Measurements from ENCODE around the gene LAT.
"Not testable (repeated sequence)": the region's sequence is repeated elsewhere in the genome, so short reads cannot be mapped to it uniquely, and the experiment has no call there.

Gene LAT

GRCh38 chr16:28977703-28978662 is 6.9 kb upstream of the LAT start:
- no peak for DNase-seq

DNA sequence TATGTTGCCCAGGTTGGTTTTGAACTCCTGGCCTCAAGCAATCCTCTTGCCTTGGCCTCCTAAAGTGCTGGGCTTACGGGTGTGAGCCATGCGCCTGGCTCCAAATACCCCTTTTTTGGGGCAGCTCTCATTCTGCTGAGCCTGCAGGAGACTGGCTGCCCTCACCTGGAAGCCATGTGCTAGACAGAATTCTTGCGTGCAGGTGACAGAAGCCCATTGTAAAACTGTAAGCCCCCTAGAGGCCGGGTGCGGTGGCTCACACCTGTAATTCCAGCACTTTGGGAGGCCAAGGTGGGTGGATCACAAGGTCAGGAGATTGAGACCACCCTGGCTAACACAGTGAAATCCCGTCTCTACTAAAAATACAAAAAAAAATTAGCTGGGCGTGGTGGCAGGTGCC is 4.5 kb upstream of the LAT start:
- not testable (repeated sequence) for DNase-seq

GRCh38 chr16:28980929-28981328 is 3.9 kb upstream of the LAT start:
- no peak for DNase-seq

GRCh38 chr16:28981517-28981916 is 3.3 kb upstream of the LAT start:
- no peak for DNase-seq

GRCh38 chr16:28982418-28982817 is 2.4 kb upstream of the LAT start:
- no peak for DNase-seq

DNA sequence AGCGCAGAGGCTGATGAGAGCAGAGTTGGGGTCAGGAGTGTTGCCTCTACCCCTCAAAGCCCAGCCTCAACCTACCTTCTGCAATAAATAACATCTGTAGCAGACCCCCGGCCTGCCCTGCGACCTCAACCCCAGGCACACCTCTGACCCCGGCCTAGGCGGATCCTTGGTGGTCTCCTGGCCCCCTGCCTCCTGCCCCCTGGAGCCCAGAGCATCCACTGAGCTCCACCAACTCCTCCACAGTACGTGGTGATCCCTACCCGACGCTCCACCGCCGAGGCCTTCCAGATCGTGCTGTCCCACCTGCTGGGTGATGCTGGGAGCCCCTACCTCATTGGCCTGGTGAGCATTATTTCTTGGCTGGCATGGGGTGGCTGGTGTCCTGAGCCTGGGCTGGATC is 1.9 kb upstream of the LAT start:
- no peak for DNase-seq

GRCh38 chr16:28983644-28984043 is 1.2 kb upstream of the LAT start:
- DNase-seq = no peak

GRCh38 chr16:28984091-28984490 is 761 bp upstream of the LAT start:
- no peak for DNase-seq

GRCh38 chr16:28985211-28986041 is 574 bp downstream of the LAT start:
- no peak for DNase-seq

DNA sequence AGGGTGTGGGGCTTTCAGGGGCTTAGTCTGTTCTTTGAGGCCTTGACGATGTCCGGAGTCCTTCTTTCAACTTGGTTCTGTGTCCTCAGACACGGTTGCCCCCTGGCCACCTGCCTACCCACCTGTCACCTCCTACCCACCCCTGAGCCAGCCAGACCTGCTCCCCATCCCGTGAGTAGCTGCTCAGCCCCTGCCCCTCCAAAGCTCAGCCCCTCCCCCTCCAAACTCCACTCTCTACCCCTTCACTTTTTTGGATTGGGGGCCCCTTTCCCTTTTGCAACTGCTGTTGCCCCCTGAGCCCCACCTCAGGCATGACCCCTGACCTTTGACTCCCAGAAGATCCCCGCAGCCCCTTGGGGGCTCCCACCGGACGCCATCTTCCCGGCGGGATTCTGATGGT is 1.2 kb downstream of the LAT start:
- DNase-seq = no peak

DNA sequence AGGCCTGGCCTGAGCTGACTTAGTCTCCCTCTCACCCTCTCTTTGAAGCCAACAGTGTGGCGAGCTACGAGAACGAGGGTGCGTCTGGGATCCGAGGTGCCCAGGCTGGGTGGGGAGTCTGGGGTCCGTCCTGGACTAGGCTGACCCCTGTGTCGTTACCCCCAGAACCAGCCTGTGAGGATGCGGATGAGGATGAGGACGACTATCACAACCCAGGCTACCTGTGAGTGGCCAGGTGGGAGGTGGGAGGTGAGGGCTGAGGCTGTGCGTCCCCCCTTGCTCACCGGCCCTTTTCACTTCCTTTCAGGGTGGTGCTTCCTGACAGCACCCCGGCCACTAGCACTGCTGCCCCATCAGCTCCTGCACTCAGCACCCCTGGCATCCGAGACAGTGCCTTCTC is 1.6 kb downstream of the LAT start:
- DNase-seq = no peak

GRCh38 chr16:28987170-28987853 is 2.5 kb downstream of the LAT start:
- no peak for DNase-seq

- no peak for DNase-seq
Measured at GRCh38 chr16:28989363-28989762, 4.5 kb downstream of the LAT start.

DNA sequence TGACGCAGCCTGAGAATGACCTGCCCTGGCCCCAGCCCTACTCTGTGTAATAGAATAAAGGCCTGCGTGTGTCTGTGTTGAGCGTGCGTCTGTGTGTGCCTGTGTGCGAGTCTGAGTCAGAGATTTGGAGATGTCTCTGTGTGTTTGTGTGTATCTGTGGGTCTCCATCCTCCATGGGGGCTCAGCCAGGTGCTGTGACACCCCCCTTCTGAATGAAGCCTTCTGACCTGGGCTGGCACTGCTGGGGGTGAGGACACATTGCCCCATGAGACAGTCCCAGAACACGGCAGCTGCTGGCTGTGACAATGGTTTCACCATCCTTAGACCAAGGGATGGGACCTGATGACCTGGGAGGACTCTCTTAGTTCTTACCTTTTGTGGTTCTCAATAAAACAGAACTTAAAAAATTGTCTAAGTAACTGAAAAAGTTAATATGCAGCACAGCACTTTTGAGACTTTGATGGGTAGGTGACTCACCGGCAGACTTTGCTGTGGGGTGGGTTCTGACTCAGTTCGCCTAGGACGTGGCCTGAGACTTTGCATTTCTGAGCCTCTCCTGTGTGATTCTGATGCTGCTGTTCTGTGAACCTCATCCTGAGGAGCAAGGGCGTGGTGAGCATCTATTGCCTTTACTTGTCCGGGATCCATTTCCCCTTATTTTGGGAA is 5.7 kb downstream of the LAT start:
- DNase-seq = no peak

GRCh38 chr16:28991687-28992086 is 6.8 kb downstream of the LAT start:
- DNase-seq = no peak

- no peak for DNase-seq
Measured at GRCh38 chr16:28992496-28992895, 7.6 kb downstream of the LAT start.

DNA sequence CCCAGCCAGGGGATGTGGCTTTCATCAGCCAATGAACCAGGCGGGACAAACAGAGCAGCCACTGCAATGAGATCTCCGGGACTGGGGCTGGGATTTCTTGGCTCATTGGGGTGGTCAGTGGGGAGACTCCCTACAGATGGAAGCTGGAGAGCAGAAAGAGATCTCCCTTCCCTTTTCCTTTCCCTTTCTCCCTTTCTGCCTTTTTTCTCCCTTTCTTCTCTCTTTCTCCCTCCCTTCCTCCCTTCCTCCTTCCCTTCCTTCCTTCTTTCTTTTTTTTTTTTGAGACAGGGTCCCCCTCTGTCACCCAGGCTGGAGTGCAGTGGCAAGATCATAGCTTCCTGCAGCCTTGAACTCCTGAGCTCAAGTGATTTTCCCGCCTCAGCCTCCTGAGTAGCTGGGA is 14.0 kb downstream of the LAT start:
- DNase-seq = no peak

DNA sequence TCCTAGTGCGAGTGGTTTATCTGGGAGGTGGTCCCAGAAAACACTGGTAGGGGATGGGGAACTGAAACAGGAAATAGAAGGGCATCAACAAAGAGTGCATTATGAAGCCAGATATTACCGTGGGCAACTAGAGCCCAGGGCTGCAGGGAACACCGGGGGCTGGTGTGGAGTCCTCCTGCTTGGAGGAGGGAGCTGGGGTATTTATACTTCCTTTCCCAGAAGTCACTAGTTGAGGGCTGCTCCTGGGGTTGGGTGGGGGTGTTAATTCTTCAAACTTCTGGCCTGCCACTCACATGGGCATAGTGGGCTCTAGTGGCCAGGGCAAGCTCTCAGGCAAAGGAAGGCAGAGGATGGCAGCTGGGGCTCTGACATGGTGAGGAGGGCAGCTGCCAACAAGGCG is 14.7 kb downstream of the LAT start:
- no peak for DNase-seq

DNA sequence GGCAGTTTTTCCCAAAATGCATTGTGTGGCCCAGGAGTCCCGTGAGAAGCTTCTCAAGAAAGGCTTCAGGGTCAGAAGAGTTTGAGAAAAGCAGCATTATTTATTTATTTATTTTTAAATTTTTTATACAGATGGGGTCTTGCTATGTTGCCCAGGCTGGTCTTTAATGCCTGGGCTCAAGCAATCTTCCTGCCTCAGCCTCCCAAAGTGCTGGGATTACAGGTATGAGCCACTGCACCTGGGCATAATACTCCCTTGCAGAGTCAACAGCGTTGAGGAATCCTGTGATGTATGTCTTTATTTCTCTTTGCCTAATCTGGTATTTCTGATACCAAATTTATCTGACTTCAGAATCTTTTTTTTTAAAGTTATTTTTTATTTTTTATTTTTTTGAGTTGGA is 15.2 kb downstream of the LAT start:
- no peak for DNase-seq

DNA sequence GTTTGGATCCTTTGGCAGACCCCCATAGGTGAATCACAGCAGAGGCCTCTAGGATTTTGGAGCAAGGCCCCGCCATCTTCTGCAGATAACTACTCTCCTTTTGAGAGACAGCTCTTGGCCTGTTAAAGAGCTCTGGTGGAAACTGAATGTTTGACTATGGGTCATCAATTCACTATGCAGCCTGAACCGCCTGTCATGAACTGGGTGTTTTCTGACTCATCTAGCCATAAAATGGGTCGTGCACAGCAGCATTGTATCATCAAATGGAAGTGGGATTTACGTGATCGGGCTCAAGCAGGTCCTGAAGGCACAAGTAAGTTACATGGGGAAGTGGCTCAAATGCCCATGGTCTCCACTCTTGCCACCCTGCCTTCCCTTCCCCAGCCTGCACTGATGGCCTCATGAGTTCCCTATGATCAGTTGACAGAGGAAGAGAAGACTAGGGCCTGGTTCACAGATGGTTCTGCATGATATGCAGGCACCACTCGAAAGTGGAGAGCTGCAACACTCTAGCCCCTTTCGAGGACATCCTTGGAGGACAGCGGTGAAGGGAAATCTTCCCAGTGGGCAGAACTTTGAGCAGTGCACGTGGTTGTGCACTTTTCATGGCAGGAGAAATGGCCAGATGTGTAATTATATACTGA is 19.8 kb downstream of the LAT start:
- DNase-seq = not testable (repeated sequence)

DNA sequence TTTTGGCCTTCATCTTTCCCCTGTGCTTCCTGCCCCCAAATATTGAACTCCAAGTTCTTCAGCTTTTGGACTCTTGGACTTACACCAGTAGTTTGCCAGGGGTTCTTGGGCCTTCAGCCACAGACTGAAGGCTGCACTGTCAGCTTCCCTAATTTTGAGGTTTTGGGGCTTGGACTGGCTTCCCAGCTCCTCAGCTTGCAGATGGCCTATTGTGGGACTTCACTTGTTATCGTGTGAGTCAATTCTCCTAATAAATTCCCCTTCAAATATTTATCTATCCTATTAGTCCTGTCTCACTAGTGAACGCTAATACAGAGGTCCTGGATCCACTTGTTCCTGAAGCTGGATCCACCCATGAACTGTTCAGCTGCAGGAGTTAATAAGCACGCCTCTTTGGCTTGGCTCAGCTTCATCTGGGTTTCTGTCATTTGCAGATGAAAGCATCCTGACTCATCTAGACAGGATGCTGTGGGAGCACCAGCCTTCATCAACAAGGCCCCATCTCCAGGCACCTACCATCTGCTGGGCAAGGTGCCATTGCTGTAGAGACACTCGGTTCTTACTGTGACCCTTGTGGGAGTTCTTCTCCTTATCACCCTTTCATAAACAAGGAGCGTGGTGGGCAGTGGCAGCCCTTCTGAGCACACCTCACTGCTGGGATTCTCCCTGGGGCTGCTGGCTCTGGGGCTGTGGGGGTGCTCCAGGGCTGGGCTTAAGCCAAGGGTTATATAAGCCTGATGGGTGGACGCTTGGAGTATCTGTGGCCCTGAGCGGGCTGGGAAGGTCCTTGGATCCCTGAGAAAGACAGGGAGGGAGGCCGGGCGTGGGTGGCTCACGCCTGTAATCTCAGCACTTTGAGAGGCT is 23.1 kb downstream of the LAT start:
- no peak for DNase-seq
